Middle frontal gyrus (tissue), 1 donor: ENCODE measurements around the gene MUC2.

Experiments used
- DNase-seq: peaks from one replicate; pipeline ENCODE4 v3.0.0-alpha.2; 2015; ENCODE audit warnings: low spot score; ENCODE audit errors: extremely low spot score

MUC2 gene

DNA sequence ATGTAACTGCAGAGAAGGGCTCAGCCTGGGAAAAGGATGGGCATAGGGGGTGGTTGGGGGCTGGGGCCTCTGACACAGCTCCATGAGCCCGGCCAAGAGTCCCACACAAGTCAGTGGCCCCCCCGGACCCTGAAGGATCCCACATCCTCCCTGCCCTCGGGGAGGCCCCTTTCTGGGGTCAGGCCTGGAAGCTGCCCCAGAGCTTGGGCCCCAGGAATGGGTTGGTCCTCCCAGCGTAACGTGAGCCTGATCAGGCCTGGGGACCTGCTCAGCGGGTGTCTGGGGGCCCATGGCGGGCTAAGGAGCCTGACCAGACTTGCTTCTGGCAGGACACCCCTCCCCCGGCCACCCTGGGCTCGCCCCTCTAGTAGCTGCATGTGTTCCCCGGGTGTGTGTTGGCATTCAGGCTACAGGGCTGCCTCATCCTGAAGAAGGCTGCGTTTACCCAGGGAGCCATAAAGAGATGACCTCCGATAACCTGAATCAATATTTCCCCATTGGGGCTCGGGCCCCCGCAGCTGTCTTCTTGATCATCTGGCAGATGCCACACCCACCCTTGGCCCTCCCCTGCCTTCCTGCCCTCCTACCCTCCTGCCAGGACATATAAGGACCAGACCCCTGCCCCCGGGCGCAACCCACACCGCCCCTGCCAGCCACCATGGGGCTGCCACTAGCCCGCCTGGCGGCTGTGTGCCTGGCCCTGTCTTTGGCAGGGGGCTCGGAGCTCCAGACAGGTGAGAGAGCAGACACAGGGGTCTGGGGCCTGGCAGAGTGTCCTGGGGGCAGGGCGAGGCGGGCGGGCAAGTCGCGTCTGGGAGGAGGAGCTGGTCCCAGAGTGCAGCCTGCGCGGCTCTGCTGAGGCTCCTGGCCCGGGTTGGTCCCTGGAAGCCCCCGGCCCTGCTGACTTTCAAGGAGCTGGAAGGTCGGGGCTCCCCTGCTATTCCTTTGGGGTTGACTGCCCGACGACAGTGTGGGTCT lies at the start of gene MUC2:
Gene MUC2 (plus strand): TSS at position 631 of the 978 bp plus-strand sequence.
- DNase-seq, result no peak

DNA sequence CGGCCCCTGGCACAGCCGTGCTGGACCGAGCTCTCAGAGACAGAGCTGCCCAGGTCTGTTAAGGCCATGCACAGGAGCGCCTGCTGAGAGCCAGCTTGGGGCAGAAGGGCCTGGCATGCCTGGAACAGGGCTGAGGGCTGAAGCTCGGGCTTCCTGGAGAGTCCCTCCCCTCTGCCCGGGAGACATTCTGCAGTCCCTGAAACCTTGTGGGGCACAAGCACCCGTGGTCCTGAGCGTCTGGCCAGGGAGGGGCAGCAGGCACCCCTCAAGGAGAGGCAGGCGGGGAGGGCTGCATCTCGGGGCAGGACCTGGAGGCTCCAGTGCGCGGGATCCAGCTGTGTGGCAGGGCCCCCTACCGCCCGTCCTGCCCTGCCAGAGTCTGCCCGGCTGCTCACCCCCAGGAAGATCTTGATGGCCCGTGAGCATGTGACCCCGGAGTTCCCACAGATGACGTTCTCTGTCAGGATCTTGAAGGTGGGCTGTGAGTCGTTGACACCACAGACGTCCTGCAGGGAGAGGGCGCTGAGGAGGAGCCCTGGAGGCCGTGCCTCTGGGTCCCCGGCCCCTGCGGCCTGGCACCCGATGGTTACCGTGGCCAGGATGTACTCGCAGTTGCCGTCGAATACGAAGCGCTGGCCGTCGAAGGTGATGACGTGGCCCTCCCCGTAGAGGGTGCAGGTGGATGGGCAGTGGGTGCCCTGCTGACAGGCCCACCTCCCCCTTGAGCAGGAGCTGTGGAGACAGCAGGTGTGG lies 49.1 kb upstream of the MUC2 start:
- no peak for DNase-seq

- no peak for DNase-seq
These were observed 48.6 kb upstream of the MUC2 start for GRCh38 chr11:1026163-1026450.

- no peak for DNase-seq
These were observed 47.8 kb upstream of the MUC2 start for GRCh38 chr11:1026641-1027482.

GRCh38 chr11:1027483-1028290 lies 47.0 kb upstream of the MUC2 start:
- no peak for DNase-seq

DNA sequence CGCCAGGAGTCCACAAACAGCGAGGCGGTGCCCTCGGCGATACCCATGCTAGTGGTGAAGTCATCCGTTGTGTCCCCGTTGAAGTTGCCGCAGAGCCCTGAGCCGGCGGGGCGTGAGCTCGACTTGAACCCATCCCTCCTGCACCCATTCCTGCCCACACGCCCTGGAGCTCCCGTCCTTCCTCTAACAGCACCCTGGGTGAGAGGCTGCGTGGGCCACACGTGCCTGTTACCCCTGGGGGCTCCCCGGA lies 46.5 kb upstream of the MUC2 start:
- no peak for DNase-seq

GRCh38 chr11:1028616-1029015 lies 46.1 kb upstream of the MUC2 start:
- DNase-seq, result no peak

GRCh38 chr11:1029051-1029450 lies 45.6 kb upstream of the MUC2 start:
- DNase-seq, result no peak

- no peak for DNase-seq
These were observed 45.0 kb upstream of the MUC2 start for GRCh38 chr11:1029654-1030053.

DNA sequence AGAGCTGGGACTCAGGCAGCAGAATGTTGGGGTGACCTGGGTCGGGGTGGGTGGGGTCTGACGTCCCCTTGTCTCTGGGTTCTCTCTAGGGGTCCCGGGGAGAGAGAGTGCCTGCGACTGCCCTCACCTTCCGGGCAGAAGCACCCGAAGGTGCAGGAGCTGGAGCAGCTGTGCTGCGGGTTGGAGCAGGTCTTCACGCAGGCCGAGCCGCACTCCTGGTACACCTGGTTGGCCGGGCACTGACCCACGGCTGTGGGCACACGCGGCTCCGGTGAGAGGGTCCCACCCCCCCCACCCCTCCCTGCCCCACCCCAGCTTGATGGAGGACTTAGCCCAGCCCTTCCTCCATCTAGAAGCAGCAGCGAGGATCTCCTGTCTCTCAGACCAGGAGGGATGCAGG lies 44.6 kb upstream of the MUC2 start:
- DNase-seq, result no peak

- DNase-seq, result no peak
These were observed 44.1 kb upstream of the MUC2 start for GRCh38 chr11:1030556-1030955.

GRCh38 chr11:1031121-1031899 lies 43.4 kb upstream of the MUC2 start:
- DNase-seq, result no peak

- DNase-seq, result no peak
These were observed 42.3 kb upstream of the MUC2 start for GRCh38 chr11:1032310-1032891.

- no peak for DNase-seq
These were observed 41.5 kb upstream of the MUC2 start for GRCh38 chr11:1033016-1033798.

DNA sequence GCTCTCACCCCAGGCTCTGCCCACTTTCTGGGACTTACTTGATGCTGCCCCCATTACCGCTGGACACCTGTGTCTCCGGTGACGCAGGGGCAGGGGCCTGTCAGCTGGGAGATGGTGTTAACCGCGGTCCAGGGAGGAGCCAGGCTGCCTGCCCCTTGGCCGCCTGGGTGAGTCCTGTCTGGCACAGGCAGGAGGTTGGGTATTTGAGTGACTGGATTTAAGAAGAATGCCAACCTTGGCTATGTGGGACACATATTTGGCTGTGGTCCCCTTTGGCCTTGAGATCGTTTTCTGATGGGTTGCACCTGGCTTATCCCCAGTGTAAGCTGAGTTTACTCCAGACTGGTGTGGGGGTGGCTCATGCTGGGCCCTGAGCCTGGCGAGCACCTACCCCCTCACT lies 40.7 kb upstream of the MUC2 start:
- DNase-seq, result no peak

DNA sequence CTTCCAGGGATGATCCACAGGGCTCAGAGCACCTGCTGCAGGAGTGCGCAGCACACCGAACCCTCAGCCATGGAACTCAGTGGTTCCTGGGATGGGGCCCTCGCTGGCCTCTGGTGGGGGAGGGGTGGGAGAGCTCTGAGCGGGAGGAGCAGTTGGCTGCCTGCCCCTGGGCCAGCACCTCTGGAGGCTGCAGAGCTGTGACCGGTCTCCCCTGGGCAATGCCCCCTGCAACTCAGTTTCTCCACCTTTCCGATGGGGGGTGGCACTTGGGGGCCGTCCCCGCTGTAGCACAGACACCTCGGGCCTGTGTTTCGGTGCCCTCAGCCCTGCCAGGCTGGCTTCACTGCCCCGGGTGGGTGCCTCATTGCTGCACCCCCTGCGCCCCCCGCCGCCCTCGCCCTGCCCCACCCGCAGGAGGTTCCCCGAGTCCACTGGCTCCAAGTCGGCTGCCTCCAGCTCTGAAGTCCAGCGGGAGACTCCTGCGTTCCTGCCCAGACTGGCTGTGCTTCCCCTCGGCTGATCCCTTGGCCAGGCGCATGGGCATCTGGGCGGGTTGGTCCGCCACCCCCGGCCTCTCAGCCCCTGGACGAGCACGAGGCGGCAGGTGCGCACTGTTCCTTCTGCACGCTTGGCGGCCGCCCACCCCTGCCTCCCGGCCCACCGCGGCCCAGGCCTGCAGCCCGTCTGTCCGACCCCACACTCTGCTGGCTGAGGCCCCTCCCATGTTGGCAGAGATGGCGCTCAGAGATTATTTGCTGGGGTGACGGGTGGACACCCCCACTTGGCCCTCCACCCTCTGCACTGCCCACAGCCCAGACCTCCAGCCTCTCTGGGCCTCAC lies 40.0 kb upstream of the MUC2 start:
- DNase-seq, result no peak

DNA sequence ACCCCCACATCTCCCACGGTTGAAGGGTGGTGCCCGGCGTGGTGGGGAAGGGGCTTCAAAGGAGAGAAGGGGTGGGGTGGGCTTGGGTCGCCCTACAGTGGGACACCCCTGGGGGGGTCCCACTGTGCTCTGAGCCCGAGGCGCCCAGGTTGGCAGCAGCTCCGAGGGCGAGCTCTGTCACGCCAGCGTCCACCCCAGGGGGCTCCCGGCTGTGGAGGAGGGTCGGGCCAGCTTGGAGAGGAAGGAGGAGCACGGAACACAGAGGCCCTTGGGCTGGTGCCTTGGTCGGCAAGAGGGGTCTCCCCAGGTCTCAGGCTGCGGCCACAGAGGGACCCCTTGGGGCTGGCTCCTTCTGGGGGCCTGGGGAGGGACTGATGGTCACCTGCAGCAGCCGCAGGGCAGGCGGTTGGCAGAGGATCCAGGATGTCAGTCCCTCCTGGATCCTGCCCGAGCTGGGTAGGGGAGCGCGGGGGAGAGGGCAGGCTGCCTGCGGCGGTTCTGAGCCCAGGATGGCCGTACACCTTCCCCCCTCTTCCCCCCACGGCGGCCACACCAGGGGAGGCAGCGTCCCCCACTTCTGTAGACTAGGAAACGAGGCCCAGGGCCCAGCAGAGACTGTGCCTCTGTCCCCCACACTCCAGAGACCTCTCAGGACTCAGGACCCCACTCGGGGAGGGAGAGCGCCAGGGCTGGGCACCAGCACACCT lies 38.9 kb upstream of the MUC2 start:
- no peak for DNase-seq
